Measurements from ENCODE around the gene ACTN3. TPM values are rescaled to one million over a fixed set of nuclear protein-coding genes. Genes with fewer than 3 reads are reported as not detected.

Gene ACTN3
- total RNA-seq, 2 experiments from 2014 or later, result 0.30 to 0.35 TPM

DNA sequence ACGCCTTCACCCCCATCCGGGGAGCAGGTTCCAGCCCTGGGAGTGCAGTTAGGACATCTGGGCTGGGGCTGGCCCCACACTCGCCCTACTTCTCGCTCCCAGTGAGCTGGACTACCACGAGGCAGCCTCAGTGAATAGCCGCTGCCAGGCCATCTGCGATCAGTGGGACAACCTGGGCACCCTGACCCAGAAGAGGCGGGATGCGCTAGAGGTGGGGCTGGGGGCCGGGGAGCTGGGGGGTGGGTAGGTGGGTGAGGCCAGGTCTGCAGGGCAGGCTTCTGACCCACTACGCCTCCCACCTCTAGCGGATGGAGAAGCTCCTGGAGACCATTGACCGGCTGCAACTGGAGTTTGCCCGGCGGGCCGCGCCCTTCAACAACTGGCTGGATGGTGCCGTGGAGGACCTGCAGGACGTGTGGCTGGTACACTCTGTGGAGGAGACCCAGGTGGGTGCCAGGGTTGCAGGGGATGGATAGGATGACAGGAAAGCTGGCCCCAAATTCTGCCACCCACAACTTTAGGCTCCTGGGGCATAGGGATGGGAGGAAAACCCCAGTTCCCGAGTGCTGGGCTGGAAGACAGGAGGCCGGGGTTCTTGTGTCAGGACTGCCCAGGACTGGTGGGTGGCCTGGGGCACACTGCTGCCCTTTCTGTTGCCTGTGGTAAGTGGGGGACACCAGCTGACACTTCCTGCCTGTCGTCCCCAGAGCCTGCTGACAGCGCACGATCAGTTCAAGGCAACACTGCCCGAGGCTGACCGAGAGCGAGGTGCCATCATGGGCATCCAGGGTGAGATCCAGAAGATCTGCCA lies 13.4 kb downstream of the ACTN3 start:
- H3K27me3 Mint-ChIP-seq, result peaks cover 9% of the 10 kb centered on the region
- CTCF ChIA-PET, result no interaction called here
- H3K27ac Mint-ChIP-seq, result no peak overlapping the region
- no peak overlapping the region for H3K4me3 Mint-ChIP-seq
- no peaks in the 10 kb centered on the region for H3K9me3 Mint-ChIP-seq
- POLR2A ChIA-PET, result interaction anchor here (2.2 kb wide), 1 partner anchor 14 kb away, joined by 6 read pairs; the partner anchor contains the start of genes ACTN3 and ZDHHC24
- H3K36me3 Mint-ChIP-seq (ENCODE audit: low read depth), result no peaks in the 10 kb centered on the region
- H3K4me1 Mint-ChIP-seq, result no peaks in the 10 kb centered on the region
- no peak for DNase-seq

DNA sequence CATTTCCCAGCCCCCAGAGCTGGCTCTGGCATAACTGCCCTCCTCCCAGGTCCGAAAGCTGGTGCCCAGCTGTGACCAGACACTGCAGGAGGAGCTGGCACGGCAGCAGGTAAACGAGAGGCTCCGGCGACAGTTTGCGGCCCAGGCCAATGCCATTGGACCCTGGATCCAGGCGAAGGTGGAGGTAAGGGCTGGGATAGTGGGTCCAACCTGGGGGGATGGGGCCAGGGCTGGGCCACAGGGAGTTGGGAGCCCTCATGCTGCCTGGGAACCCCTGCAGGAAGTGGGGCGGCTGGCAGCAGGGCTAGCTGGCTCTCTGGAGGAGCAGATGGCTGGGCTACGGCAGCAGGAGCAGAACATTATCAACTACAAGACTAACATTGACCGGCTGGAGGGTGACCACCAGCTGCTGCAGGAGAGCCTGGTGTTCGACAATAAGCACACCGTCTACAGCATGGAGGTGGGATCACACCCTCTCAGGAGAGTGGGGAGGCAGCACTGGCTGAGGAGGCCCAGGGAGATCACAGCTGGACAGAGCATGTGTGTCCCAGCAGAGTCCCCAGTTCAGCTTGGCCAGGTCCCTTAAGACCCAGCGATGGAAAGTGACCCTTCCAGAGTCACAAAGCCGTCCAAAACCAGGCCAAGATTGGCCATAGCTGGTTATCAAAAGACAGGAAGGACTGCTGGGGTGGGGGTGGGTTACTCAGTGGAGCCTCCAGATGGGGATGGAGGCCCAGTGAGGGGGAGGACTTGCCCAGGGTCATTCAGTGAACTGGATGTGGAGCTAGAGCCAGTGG lies 14.7 kb downstream of the ACTN3 start:
- peaks cover 6% of the 10 kb centered on the region for H3K27me3 Mint-ChIP-seq
- no peak overlapping the region for H3K4me3 Mint-ChIP-seq
- H3K36me3 Mint-ChIP-seq (ENCODE audit: low read depth), result no peaks in the 10 kb centered on the region
- ChIA-PET POLR2A (interaction anchor here (2.2 kb wide), 1 partner anchor 15 kb away, joined by 6 read pairs; the partner anchor contains the start of genes ACTN3 and ZDHHC24), CTCF (interaction anchor here (0.5 kb wide), 1 partner anchor 34 kb away, joined by 5 read pairs; no protein-coding TSS in a partner anchor)
- no peaks in the 10 kb centered on the region for H3K9me3 Mint-ChIP-seq
- DNase-seq, result no peak
- H3K27ac Mint-ChIP-seq, result no peak overlapping the region
- no peaks in the 10 kb centered on the region for H3K4me1 Mint-ChIP-seq

GRCh38 chr11:66561975-66562248 lies 15.2 kb downstream of the ACTN3 start:
- H3K4me1 Mint-ChIP-seq, result no peaks in the 10 kb centered on the region
- no peaks in the 10 kb centered on the region for H3K36me3 Mint-ChIP-seq (ENCODE audit: low read depth)
- no peak overlapping the region for H3K4me3 Mint-ChIP-seq
- peaks cover 8% of the 10 kb centered on the region for H3K27me3 Mint-ChIP-seq
- POLR2A ChIA-PET, result interaction anchor here (2.2 kb wide), 1 partner anchor 16 kb away, joined by 6 read pairs; the partner anchor contains the start of genes ACTN3 and ZDHHC24
- no peak overlapping the region for H3K27ac Mint-ChIP-seq
- CTCF ChIA-PET, result no interaction called here
- no peak for DNase-seq
- H3K9me3 Mint-ChIP-seq, result no peaks in the 10 kb centered on the region

DNA sequence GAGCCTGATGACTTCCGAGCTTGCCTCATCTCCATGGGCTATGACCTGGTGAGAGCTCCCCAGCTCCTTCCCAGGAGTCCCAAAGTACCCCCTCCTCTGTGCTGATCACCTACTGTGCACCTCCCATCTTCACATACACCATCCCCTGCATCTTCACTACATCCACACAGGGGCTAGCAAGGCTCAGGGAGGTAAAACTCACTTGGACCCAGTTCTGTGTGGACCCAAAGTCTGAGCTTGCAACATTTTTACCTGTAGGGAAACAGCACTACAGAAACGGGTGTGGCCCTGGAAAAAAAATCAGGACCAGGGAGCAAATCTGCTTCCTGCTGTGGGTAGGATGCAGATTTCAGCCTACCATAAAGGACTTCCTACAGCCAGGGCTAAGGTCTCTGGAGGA lies 15.6 kb downstream of the ACTN3 start:
- Mint-ChIP-seq H3K27me3 (peaks cover 9% of the 10 kb centered on the region), H3K27ac (no peak overlapping the region), H3K4me1 (no peaks in the 10 kb centered on the region), H3K4me3 (no peak overlapping the region), H3K9me3 (no peaks in the 10 kb centered on the region), H3K36me3 (ENCODE audit: low read depth) (no peaks in the 10 kb centered on the region)
- no peak for DNase-seq
- POLR2A ChIA-PET, result interaction anchor here (0.9 to 2.2 kb wide), 2 partner anchors 16 to 17 kb away, joined by 3 to 6 read pairs; partner anchors contain the start of genes ACTN3 and ZDHHC24
- CTCF ChIA-PET, result interaction anchor here (0.6 kb wide), 1 partner anchor 278 kb away, joined by 3 read pairs; no protein-coding TSS in a partner anchor

DNA sequence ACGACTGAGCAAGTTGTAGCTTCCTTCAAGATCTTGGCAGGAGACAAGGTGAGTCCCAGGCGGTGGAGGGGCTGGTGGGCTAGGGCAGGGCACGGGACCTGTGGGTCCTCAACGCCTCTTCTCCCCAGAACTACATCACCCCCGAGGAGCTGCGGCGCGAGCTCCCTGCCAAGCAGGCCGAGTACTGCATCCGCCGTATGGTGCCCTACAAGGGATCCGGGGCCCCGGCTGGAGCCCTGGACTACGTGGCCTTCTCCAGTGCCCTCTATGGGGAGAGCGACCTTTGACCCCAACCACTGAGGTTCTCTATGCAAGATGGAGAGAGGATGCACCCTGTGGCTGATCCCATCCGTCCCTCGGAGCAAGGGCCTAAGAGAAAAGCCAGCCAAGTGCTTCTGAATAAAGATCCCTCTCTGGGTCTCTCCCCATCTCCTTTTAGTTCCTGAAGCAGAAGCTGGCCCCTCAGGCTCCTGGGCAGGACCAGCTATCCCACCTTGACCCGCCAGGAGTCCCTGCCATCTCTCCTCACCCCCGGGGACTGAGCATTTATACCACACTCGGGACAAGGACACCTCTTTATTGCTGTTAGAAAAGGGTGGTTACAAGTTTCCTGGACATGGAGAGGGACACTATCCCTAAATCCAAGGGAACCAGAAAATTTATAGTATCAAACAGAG lies 16.3 kb downstream of the ACTN3 start:
- no peaks in the 10 kb centered on the region for H3K36me3 Mint-ChIP-seq (ENCODE audit: low read depth)
- no peak overlapping the region for H3K4me3 Mint-ChIP-seq
- H3K27me3 Mint-ChIP-seq, result peaks cover 15% of the 10 kb centered on the region
- peaks cover 2% of the 10 kb centered on the region for H3K4me1 Mint-ChIP-seq
- DNase-seq, result no peak
- H3K27ac Mint-ChIP-seq, result no peak overlapping the region
- POLR2A ChIA-PET, result interaction anchor here (0.9 to 1.1 kb wide), 2 partner anchors 17 to 75 kb away, joined by 3 read pairs; partner anchors contain the start of gene ZDHHC24
- CTCF ChIA-PET, result interaction anchor here (0.5 to 0.6 kb wide), 2 partner anchors 48 to 278 kb away, joined by 3 to 4 read pairs; no protein-coding TSS in a partner anchor
- no peaks in the 10 kb centered on the region for H3K9me3 Mint-ChIP-seq

GRCh38 chr11:66563832-66564231 lies 17.1 kb downstream of the ACTN3 start:
- Mint-ChIP-seq H3K4me1 (peaks cover 4% of the 10 kb centered on the region), H3K4me3 (no peak overlapping the region), H3K9me3 (no peaks in the 10 kb centered on the region), H3K36me3 (ENCODE audit: low read depth) (no peaks in the 10 kb centered on the region), H3K27me3 (peaks cover 14% of the 10 kb centered on the region), H3K27ac (no peak overlapping the region)
- DNase-seq, result no peak
- ChIA-PET POLR2A (interaction anchor here (1.1 kb wide), 1 partner anchor 74 kb away, joined by 3 read pairs; no protein-coding TSS in a partner anchor), CTCF (interaction anchor here (0.5 kb wide), 1 partner anchor 48 kb away, joined by 4 read pairs; no protein-coding TSS in a partner anchor)

- H3K4me1 Mint-ChIP-seq, result peaks cover 4% of the 10 kb centered on the region
- H3K9me3 Mint-ChIP-seq, result no peaks in the 10 kb centered on the region
- H3K27me3 Mint-ChIP-seq, result peaks cover 17% of the 10 kb centered on the region
- no peak overlapping the region for H3K27ac Mint-ChIP-seq
- H3K36me3 Mint-ChIP-seq (ENCODE audit: low read depth), result no peaks in the 10 kb centered on the region
- ChIA-PET CTCF (no interaction called here), POLR2A (no interaction called here)
- H3K4me3 Mint-ChIP-seq, result no peak overlapping the region
- DNase-seq, result no peak
These were observed 17.8 kb downstream of the ACTN3 start for GRCh38 chr11:66564538-66564937.

- H3K4me1 Mint-ChIP-seq, result peaks cover 4% of the 10 kb centered on the region
- DNase-seq, result no peak
- peaks cover 17% of the 10 kb centered on the region for H3K27me3 Mint-ChIP-seq
- ChIA-PET POLR2A (no interaction called here), CTCF (no interaction called here)
- H3K36me3 Mint-ChIP-seq (ENCODE audit: low read depth), result no peaks in the 10 kb centered on the region
- no peak overlapping the region for H3K4me3 Mint-ChIP-seq
- H3K27ac Mint-ChIP-seq, result no peak overlapping the region
- H3K9me3 Mint-ChIP-seq, result no peaks in the 10 kb centered on the region
These were observed 18.3 kb downstream of the ACTN3 start for GRCh38 chr11:66564984-66565383.

GRCh38 chr11:66566221-66566620 lies 19.5 kb downstream of the ACTN3 start:
- H3K9me3 Mint-ChIP-seq, result no peaks in the 10 kb centered on the region
- H3K4me1 Mint-ChIP-seq, result peaks cover 4% of the 10 kb centered on the region
- ChIA-PET CTCF (no interaction called here), POLR2A (no interaction called here)
- no peaks in the 10 kb centered on the region for H3K36me3 Mint-ChIP-seq (ENCODE audit: low read depth)
- H3K27ac Mint-ChIP-seq, result no peak overlapping the region
- peaks cover 17% of the 10 kb centered on the region for H3K27me3 Mint-ChIP-seq
- DNase-seq, result no peak
- H3K4me3 Mint-ChIP-seq, result no peak overlapping the region

DNA sequence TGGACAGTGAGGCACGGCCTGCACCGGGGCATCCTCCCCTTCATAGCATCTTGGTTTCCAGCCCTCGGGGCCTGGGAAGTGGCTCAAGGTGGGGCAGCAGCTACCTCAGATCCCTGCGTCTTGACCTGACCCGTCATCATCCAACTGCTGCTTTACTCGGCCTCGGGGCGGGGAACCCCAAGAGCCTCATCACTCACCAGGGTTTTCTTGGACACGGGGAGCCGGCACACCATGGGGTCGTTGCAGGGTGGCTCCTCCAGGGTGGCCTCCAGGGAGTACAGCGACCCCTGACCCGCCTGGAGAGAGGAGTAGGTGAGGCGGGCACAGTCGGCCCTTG lies 21.1 kb downstream of the ACTN3 start:
- CTCF ChIA-PET, result interaction anchor here (1.3 kb wide), 1 partner anchor 12 kb away, joined by 3 read pairs; no protein-coding TSS in a partner anchor
- peaks cover 17% of the 10 kb centered on the region for H3K27me3 Mint-ChIP-seq
- H3K4me1 Mint-ChIP-seq, result peaks cover 4% of the 10 kb centered on the region
- H3K36me3 Mint-ChIP-seq (ENCODE audit: low read depth), result no peaks in the 10 kb centered on the region
- no peaks in the 10 kb centered on the region for H3K9me3 Mint-ChIP-seq
- H3K27ac Mint-ChIP-seq, result no peak overlapping the region
- H3K4me3 Mint-ChIP-seq, result peak overlapping the region; percentile 66
- no peak for DNase-seq
- POLR2A ChIA-PET, result interaction anchor here (1.4 to 1.7 kb wide), 3 partner anchors 52 to 109 kb away, joined by 3 to 4 read pairs (median 3); no protein-coding TSS in a partner anchor

DNA sequence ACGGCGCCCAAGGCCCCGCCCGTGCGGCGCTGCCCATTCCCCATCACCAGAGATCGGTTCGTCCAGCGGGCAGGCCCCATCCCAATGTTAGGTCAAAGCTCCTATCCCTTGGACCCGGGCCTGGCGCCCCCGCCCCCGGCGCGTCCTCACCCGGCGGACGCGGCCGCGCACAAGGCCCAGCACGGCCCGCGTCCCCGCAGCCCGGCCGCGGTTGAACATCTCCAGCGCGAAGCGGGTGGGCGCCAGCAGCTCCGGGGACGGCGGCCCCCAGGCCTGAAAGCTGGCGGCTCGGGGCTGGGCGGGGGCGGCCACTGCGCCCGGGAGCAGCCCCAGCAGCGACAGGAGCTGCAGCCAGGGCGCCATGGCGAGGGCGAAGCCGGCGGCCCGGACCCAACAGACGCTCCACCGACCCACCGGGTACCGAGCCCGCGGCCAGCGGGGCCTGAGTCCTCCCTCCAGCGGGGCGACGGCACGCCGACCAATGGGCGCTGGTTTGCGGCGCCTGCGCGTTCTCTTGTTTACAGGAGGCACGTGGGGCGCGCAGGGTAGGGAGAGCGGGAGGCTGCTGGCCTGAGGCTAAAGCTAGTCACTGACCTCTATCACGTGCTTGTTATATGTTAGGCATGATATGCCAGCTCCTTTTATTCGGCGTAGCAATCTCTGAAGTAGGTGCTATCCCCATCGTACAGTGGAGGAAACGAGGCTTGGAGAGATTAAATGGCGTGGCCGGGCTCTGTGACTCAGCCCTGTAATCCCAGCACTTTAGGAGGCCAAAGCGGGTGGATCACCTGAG lies 21.6 kb downstream of the ACTN3 start, which contains the start of gene CTSF:
Gene CTSF, minus strand, starts transcription at position 483 of the 793 bp plus-strand sequence. Its CDS starts 120 bp downstream, at position 363.
- H3K27me3 Mint-ChIP-seq, result peaks cover 17% of the 10 kb centered on the region
- no peaks in the 10 kb centered on the region for H3K9me3 Mint-ChIP-seq
- no peaks in the 10 kb centered on the region for H3K36me3 Mint-ChIP-seq (ENCODE audit: low read depth)
- ChIA-PET POLR2A (interaction anchor here (1.4 to 1.7 kb wide), 6 partner anchors 13 to 109 kb away, joined by 3 to 7 read pairs (median 4); partner anchors contain the start of genes ACTN3, RBM14 and ZDHHC24), CTCF (interaction anchor here (1.1 to 1.6 kb wide), 5 partner anchors 10 to 150 kb away, joined by 3 to 8 read pairs (median 4); partner anchors contain the start of gene RBM4B)
- DNase-seq, result peak; percentile 72
- H3K27ac Mint-ChIP-seq, result no peak within 1 kb of the TSS
- peak within 1 kb of the TSS; percentile 66 for H3K4me3 Mint-ChIP-seq
- H3K4me1 Mint-ChIP-seq, result peaks cover 4% of the 10 kb centered on the region

DNA sequence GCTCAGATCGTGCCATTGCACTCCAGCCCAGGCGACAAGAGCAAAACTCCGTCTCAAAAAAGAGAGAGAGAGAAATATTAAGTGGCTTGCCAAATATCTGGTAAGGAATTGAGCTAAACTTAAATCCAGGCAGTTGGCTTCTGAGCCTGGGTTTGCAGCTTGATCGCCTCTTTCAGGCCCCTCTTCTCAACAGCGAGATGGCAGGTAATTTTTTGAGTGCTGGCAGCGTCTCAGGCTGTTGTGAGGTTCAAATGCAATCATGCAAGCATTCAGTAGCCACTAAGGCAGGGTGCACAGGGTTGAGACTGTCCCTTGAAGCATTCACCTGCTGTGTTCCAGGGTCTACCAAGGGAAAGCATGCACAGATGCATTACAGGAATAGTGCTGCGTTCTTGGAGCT lies 22.4 kb downstream of the ACTN3 start:
- H3K36me3 Mint-ChIP-seq (ENCODE audit: low read depth), result no peaks in the 10 kb centered on the region
- no peak for DNase-seq
- no peaks in the 10 kb centered on the region for H3K9me3 Mint-ChIP-seq
- peaks cover 4% of the 10 kb centered on the region for H3K4me1 Mint-ChIP-seq
- ChIA-PET POLR2A (interaction anchor here (1.5 to 1.7 kb wide), 5 partner anchors 14 to 108 kb away, joined by 3 to 7 read pairs (median 4); partner anchors contain the start of genes ACTN3, RBM14 and ZDHHC24), CTCF (interaction anchor here (1.1 to 1.6 kb wide), 4 partner anchors 9 to 151 kb away, joined by 3 to 8 read pairs (median 6); partner anchors contain the start of gene RBM4B)
- no peak overlapping the region for H3K27ac Mint-ChIP-seq
- peaks cover 22% of the 10 kb centered on the region for H3K27me3 Mint-ChIP-seq
- H3K4me3 Mint-ChIP-seq, result no peak overlapping the region
